HG03378 (cell line): ENCODE measurements around the gene BAHD1.

Experiments used
- ATAC-seq: cut with Tn5 transposase; IDR thresholded peaks from one replicate; pipeline ENCODE4 v1.9.1; 2021; ENCODE audit warnings: mild to moderate bottlenecking, moderate library complexity; ENCODE audit not compliant: unreplicated experiment

The BAHD1 gene

DNA sequence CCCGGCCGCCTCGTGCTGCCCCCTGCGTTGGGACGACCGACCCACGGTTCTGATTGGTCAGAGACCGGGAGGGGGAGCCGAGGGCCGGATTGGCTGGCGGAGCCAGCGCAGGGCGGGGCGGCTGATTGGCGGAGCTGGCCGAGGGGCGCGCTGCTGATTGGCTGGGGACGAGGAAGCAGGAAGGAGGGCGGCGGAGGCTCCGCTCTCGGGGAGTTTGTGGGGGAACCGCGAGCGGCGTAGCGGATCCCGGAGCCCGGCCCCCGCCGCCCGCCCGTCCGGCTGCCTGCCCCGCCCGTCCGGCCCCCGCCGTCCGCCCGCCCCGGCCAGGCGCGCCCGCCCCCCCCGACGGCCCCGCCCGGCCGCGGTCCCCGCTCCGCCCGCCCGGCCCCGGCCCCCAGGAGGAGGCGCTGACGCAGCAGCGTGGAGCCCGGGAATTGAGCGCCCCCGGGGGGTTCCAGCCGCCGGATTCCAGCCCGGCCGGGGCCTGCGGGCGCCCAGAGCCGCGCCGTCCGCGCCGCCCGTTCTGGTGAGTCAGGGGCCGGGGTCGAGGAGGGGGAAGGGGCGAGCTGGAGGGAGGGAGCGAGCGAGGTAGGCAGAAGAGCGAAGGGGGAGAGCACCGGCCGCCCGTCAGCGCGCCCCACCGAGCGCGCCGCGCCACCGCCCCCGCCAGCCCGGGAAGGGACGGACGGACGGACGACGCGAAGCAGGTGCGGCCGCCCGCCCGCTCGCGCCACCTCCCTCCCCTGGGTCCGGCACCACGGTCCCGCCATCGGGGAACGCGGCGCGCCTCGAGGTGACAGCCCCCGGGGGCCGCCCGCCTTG, at the start of gene BAHD1:
Gene BAHD1, plus strand, starts transcription at position 211 of the 822 bp plus-strand sequence. CDS start 17,512 bp downstream, outside the sequence.
- peak; percentile 78 for ATAC-seq

DNA sequence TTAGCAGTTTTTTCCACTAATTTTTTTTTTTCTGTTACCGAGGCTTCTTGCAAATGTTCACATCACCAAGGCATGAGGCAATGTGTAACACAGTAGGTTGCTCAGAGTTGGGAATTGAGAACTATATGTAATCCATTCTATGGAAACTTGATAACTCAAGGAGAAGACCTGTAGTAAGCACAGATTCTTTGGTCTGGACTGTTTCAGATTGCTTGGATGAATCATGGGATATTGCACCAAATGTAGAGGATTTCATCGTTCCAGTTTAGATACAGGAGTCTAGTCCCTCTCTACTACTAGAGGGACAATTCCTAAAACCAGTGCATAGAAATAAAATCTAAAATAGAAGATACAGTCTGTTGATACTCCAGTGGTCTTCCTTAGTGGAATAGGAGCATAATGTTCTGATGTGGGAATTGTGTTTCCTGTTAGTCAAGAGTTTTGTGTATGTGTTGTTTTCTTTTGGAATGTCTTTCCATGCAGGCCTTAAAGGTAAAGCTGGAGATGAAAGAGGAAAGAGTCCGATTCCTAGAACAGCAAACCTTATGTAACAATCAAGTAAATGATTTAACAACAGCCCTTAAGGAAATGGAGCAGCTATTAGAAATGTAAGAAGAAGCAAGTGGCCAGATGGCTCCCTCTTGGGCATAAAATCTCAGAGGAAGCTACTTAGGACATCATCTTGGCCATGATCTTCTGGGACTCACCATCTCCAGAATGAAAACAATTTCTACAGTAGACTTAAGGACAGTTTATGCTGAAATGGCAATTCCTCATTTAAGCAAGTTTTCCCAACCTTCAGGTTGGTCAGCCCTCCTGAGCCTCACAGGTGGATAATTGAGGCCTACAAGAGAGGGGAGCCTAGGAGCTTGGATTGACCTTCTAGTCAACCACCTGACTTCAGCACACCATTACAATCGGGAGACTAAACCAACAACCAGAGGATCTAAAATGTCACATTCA, 47.5 kb upstream of the BAHD1 start:
- ATAC-seq: no peak

DNA sequence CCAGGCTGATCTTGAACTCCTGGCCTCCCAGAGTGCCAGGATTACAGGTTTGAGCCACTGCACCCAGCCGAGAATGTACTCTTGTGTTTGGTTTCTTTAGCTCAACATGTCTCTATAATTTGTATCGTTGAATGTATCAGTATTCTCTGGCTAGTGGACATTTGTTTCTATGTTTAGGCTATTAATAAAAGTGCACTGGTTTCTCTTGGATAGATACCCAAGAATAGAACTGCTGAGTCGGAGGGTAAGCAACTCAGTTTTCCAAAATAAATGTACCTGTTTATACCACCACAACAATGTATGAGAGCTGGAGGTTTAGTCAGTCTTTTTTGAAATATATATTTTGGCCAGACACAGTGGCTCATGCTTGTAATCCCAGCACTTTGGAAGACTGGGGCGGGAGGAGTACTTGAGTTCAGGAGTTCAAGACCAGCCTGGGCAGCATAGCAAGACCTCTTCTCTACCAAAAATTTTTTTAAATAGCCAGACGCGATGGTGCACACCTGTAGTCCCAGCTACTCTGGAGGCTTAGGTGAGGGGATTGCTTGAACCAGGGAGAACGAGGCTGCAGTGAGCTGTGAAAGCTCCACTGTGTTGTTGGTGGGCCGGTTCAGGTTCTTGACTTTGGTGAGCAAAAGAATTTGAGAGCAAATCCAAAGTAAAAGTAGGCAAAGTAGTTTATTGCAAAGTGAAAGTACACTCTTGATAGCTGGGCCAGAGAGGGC, 42.9 kb upstream of the BAHD1 start:
- no peak for ATAC-seq

DNA sequence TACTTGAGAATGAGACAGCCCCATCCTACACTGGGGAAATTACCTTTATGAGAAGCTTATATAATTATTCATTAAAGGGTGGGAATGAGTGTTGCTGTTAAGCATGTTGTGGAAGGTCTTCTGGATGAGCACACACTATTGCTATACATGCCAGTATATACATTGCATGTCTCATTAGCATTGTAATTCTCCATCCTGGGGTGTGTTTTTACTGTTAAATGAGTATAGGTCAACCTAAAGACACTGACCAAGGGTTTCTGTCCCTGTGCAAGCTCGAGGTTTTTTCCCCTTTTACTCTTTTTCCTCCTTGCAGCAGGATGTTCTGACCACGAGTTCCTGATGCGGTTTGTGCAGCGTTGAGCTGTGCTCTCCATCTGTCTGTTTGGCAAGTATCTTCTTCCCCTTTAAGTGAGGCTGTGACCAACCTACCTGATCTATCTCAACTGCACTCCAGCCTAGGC, 42.3 kb upstream of the BAHD1 start:
- ATAC-seq: peak; percentile 70

DNA sequence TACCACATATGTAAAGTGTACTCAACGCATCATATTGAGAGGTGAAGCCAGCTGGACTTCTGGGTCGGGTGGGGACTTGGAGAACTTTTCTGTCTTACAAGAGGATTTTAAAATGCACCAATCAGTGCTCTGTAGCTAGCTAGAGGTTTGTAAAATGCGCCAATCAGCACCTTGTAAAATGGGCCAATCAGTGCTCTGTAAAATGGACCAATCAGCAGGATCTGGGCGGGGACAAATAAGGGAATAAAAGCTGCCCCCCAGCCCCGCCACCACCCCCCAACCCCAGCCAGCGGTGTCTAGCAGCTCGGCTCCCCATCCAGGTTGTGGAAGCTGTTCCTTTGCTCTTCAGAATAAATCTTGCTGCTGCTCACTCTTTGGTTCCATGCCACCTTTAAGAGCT, 41.4 kb upstream of the BAHD1 start:
- no peak for ATAC-seq

DNA sequence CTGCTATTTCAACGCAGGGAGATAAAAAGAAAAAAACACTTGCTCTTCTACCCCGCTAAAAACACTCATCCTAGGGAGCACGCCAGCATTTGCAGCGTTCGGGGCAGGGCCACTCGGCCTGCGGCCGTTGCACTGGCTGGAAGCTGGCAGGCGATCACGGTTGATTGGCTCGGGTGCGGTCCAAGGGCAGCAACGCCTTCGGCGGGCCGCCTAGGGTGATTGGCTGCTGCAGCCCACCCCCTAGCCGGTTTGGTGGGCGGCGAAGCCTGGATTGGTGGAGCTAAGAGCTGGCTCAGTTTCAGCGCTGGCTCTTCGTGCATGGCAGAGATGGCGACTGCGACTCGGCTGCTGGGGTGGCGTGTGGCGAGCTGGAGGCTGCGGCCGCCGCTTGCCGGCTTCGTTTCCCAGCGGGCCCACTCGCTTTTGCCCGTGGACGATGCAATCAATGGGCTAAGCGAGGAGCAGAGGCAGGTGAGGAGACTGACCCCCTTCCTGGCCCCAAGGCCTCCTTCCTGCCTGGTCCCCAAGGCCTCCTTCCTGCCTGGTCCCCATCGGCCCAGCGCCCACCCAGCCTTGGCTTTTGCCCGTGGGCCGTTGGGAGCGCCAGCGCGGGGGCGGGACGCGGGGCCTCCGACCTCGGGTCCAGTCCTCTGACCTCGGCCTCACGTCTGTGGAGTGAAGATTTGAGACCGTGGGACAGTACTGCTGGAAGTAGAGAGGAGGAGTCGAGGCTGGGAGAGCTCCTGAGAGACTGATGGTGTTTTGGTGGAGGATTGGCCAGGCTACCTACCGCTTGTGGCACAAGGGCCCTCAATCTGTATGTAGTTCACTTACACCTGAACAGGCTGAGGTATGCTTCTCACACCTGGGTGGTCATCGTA, 35.0 kb upstream of the BAHD1 start, which contains the start of gene IVD:
Gene IVD, plus strand, starts transcription at position 295 of the 881 bp plus-strand sequence. Its CDS starts 33 bp downstream, at position 328.
- ATAC-seq: peak; percentile 79

DNA sequence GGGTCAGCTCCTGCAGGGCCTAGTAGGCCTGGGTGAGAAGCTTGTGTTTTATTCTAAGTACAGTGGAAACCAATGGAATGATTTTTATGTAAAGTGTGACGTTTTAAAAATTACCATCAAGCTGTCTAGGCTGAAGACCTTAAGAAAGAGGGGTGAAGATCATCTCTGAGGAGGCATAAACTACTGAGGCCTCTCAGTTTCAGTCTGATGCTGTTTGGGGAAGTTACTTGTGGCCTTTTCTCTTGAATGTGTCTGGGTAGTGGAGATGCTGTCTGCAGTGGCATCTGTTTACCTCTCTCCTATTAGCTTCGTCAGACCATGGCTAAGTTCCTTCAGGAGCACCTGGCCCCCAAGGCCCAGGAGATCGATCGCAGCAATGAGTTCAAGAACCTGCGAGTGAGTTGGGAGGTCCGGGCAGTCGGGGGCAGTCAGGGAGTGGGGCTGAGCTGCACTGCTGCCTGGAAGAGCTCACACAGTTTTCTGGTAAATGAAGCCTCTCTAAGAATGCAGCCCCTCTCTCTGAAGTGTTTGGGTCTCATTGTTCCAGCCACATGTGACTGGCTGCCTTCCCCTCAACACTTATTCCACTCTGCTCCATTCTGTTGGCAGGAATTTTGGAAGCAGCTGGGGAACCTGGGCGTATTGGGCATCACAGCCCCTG, 33.3 kb upstream of the BAHD1 start:
- ATAC-seq: peak; percentile 61

DNA sequence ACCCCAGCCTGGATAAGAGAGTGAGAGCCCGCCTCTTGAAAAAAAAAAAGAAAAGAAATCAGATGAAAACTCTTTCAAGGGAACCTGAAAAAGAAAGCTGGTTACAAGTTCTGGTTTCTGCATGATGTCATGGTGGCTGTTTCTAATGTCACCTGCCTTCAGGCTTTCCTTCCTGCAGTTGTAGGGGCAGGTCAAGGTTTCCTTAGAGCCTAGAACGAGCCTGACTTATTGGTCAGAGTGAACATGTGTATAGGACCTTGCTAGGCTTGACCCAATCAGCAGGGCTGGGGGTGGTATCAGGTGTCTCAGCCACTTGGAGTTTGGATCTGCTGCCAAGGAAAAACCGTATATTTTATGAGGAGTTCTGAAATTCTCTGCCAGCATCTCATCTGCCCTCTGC, 31.4 kb upstream of the BAHD1 start:
- no peak for ATAC-seq

DNA sequence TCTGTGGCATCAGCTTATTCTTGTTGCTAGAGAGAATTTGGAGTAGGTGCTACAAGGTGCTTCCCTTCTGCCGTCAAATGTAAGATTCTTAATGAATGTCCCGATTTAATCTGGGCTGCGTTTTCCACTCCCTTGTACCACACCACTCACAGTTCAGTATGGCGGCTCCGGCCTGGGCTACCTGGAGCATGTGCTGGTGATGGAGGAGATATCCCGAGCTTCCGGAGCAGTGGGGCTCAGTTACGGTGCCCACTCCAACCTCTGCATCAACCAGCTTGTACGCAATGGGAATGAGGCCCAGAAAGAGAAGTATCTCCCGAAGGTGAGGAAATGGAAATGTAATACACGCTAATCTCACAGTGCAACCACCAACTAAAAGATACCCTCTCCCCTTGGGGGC, 30.3 kb upstream of the BAHD1 start:
- no peak for ATAC-seq

DNA sequence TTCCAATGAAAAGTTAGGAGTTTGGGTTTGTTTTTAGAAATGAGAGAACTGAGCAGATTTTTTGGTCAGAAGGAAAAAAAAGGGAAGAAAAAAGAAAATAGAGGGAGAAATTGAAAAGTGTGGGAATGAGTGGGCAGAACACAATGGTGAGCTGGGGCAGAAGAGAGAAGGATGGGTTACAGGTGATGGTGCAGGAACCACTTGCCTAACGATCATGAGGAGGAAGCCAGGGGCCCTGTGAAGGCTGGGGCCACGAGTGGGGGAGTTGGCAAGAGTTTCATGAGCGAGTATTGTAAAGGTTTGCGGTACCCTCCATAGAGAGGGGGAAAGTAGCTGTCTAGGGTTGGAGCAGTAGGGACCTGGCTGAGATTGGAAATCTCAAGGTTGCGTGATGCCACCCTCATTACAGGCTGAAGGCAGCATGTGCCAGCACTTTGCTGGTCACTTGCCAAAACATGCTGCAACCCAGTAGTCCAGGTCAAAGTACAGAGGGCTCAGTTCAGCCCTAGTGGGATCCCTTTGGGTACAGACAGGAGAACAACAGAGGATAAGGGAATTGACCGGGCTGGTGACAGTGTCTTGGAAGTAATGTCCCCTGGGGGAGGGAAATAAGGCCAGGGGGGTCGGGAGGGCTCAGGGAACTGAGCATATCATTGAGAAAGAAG, 28.5 kb upstream of the BAHD1 start:
- no peak for ATAC-seq

DNA sequence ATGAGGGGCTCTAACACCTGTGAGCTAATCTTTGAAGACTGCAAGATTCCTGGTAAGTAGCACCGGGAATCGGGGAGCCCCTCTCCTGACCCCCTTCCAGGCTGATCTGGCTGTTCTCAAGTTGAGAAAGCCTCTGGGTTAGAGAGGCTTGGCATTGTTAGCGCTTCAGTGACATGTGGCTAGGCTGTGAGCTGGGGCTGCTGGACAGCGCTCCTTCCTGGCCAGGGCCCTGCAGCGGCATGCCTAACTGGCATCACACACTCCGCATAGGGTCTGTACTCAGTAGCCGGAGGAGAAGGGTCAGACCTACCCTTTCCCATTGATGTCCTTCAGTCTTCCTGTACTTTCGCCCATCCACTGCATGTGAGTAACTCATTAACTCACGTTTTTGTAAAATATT, 27.7 kb upstream of the BAHD1 start:
- ATAC-seq: no peak

DNA sequence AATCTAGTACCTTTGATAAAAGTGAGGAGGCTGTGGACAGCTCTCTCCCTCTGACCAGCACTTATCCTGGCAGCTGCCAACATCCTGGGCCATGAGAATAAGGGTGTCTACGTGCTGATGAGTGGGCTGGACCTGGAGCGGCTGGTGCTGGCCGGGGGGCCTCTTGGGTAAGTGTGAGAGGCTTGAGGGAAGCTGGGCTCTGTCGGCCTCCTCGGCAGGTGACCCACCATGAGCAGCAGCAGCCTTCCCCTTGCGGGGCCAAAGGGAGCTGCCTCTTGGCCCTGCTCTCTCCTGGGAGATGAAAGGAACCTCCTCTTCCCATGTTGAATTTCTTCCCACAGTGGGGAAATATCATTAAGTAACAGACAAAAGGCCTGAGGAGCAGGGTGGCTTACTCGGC, 25.9 kb upstream of the BAHD1 start:
- no peak for ATAC-seq

DNA sequence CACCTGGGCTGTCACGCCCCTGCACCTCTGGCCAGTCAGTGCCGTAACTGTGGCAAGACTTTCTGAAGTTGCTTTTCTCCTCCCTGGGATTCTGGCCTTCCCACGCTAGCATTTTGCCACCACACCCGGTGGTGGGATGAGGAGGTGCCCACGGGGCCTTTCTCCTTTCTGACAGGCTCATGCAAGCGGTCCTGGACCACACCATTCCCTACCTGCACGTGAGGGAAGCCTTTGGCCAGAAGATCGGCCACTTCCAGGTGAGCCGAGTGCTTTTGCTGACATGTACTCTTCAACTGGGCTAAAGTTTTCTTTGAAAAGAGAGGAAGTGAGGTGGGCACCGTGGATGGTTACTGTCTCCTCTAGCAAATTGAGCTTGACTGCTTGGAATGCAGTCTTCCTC, 25.5 kb upstream of the BAHD1 start:
- ATAC-seq: no peak

DNA sequence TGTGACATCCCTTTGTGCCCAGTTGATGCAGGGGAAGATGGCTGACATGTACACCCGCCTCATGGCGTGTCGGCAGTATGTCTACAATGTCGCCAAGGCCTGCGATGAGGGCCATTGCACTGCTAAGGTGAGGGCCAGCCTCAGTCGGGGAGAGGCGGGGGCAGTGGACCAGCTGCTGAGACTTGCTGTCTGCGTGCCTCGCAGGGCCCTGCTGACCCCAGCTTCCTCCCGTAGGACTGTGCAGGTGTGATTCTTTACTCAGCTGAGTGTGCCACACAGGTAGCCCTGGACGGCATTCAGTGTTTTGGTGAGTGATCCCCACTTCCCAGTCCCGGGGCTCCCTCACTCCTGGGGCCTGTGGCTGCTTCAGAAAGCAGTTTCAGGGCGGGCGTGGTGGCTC, 24.7 kb upstream of the BAHD1 start:
- no peak for ATAC-seq

DNA sequence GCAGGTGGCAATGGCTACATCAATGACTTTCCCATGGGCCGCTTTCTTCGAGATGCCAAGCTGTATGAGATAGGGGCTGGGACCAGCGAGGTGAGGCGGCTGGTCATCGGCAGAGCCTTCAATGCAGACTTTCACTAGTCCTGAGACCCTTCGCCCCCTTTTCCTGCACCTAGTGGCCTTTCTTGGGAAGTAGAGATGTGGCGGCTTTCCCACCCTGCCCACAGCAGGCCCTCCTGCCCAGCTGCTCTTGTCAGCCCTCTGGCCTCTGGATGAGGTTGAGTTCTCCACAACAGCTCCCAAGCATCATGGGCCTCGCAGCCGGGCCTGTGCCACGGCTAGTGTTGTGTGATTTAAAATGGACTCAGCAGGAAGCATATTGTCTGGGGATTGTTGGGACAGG, 22.6 kb upstream of the BAHD1 start:
- no peak for ATAC-seq

DNA sequence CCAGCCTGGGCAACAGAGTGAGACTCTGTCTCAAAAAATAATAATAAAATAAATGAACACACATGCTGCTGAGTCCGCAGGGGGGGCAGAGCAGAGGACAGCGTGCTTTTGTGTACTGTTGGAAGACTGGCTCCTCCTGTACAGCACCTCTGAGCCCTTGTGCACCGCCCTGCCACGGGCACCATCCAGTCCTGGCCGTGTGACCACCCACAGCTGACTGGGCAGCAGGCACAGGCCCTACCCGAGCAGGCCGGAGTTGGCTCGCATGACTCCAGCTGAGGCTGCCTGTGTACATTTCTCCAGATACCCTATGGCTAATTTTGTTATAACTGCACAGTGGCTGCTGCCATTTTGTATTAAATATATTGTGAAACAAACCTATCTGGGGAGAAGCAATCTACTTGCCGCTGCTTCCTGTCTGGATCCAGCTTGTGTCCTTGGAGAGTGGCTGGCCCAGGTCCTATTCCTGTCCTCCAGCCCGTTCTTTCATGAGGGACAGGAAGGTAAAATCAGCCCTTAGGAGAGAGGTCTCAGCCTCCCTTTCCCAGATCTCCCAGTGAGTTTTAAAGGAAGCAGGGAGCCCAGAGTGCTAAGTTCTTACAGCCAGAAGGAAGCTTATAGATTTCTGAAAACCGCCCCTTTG, 20.6 kb upstream of the BAHD1 start:
- ATAC-seq: no peak

DNA sequence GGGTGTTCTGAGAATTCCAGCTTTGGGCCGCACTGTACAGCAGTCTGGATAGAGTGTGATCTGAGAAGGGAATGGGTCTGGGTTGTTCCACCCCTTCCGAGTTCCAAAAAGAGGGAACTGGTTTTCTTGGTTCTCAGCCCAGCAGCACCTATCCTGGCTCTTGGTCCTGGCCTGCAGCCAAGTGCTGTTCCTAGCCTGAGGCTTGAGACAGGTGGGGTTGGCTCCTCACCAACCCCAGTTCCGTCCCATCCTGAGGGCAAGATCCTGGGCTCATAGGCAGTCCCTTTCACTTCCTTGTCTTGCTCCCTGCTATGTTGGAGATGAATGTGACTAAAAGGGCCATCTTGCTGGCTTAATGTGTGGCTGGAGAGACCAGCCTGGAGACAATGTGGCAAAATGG, 20.0 kb upstream of the BAHD1 start:
- no peak for ATAC-seq
